Central memory CD8-positive, alpha-beta T cell (primary cell): ENCODE data around the gene NRXN3.

Source experiments
- ATAC-seq: fragments of 150-1000 bp; cut with Tn5 transposase; replicated peaks from 2 replicates; pipeline ENCODE4 v1.10.0; 2022; ENCODE audit warnings: mild to moderate bottlenecking, moderate FRiP score, moderate number of reproducible peaks; ENCODE audit not compliant: poor library complexity, severe bottlenecking; ENCODE audit errors: extremely low read depth
- DNase-seq, 2 donors: peaks; one replicate each; pipeline ENCODE4 v3.0.0; 2021; ENCODE audit warnings: low spot score in 2 of 2
- H3K27ac Mint-ChIP-seq: one replicate; pipeline ENCODE4 v1.8.0; 2022; ENCODE audit warnings: low read depth, mild to moderate bottlenecking, moderate library complexity, mixed read lengths
- H3K27me3 Mint-ChIP-seq: one replicate; pipeline ENCODE4 v1.8.0; 2022; ENCODE audit warnings: mixed read lengths
- H3K36me3 Mint-ChIP-seq: one replicate; pipeline ENCODE4 v1.8.0; 2022; ENCODE audit warnings: mild to moderate bottlenecking, moderate library complexity, mixed read lengths; ENCODE audit not compliant: insufficient read depth
- H3K4me1 Mint-ChIP-seq: one replicate; pipeline ENCODE4 v1.8.0; 2022; ENCODE audit warnings: mixed read lengths
- H3K4me3 Mint-ChIP-seq: one replicate; pipeline ENCODE4 v1.8.0; 2022; ENCODE audit warnings: mild to moderate bottlenecking, moderate library complexity, mixed read lengths
- H3K9me3 Mint-ChIP-seq: one replicate; pipeline ENCODE4 v1.8.0; 2022; ENCODE audit warnings: mixed read lengths

Gene NRXN3

GRCh38 chr14:79325557-79325956, 1155.4 kb downstream of the NRXN3 start:
- no peaks in the 10 kb centered on the region for H3K4me1 Mint-ChIP-seq
- H3K9me3 Mint-ChIP-seq = peaks cover 6% of the 10 kb centered on the region
- no peak for DNase-seq
- H3K36me3 Mint-ChIP-seq = no peaks in the 10 kb centered on the region
- no peaks in the 10 kb centered on the region for H3K27me3 Mint-ChIP-seq
- no peak overlapping the region for H3K4me3 Mint-ChIP-seq
- no peak for ATAC-seq
- no peak overlapping the region for H3K27ac Mint-ChIP-seq

GRCh38 chr14:79328863-79329262, 1158.7 kb downstream of the NRXN3 start:
- no peak overlapping the region for H3K27ac Mint-ChIP-seq
- peaks cover 8% of the 10 kb centered on the region for H3K9me3 Mint-ChIP-seq
- H3K4me3 Mint-ChIP-seq = no peak overlapping the region
- no peak for DNase-seq
- no peaks in the 10 kb centered on the region for H3K36me3 Mint-ChIP-seq
- ATAC-seq = no peak
- H3K27me3 Mint-ChIP-seq = no peaks in the 10 kb centered on the region
- H3K4me1 Mint-ChIP-seq = no peaks in the 10 kb centered on the region

- Mint-ChIP-seq H3K4me1 (no peaks in the 10 kb centered on the region), H3K4me3 (no peak overlapping the region), H3K27me3 (no peaks in the 10 kb centered on the region), H3K9me3 (peaks cover 14% of the 10 kb centered on the region), H3K36me3 (no peaks in the 10 kb centered on the region), H3K27ac (no peak overlapping the region)
- DNase-seq = no peak
- ATAC-seq = no peak
Measured at GRCh38 chr14:79331830-79332229, 1161.7 kb downstream of the NRXN3 start.

GRCh38 chr14:79332504-79333197, 1162.5 kb downstream of the NRXN3 start:
- Mint-ChIP-seq H3K4me3 (no peak overlapping the region), H3K4me1 (no peaks in the 10 kb centered on the region), H3K9me3 (peaks cover 14% of the 10 kb centered on the region), H3K27ac (no peak overlapping the region), H3K27me3 (no peaks in the 10 kb centered on the region), H3K36me3 (no peaks in the 10 kb centered on the region)
- DNase-seq = no peak
- ATAC-seq = no peak

GRCh38 chr14:79333198-79333546, 1163.0 kb downstream of the NRXN3 start:
- H3K27me3 Mint-ChIP-seq = no peaks in the 10 kb centered on the region
- no peak overlapping the region for H3K4me3 Mint-ChIP-seq
- H3K9me3 Mint-ChIP-seq = peaks cover 18% of the 10 kb centered on the region
- no peak for DNase-seq
- no peaks in the 10 kb centered on the region for H3K4me1 Mint-ChIP-seq
- H3K36me3 Mint-ChIP-seq = no peaks in the 10 kb centered on the region
- no peak overlapping the region for H3K27ac Mint-ChIP-seq
- ATAC-seq = no peak

GRCh38 chr14:79334272-79334671, 1164.1 kb downstream of the NRXN3 start:
- no peak overlapping the region for H3K27ac Mint-ChIP-seq
- DNase-seq = no peak
- no peaks in the 10 kb centered on the region for H3K36me3 Mint-ChIP-seq
- no peak overlapping the region for H3K4me3 Mint-ChIP-seq
- H3K27me3 Mint-ChIP-seq = no peaks in the 10 kb centered on the region
- peaks cover 18% of the 10 kb centered on the region for H3K9me3 Mint-ChIP-seq
- ATAC-seq = no peak
- H3K4me1 Mint-ChIP-seq = no peaks in the 10 kb centered on the region

- Mint-ChIP-seq H3K36me3 (no peaks in the 10 kb centered on the region), H3K4me1 (no peaks in the 10 kb centered on the region), H3K27ac (no peak overlapping the region), H3K4me3 (no peak overlapping the region), H3K9me3 (peaks cover 12% of the 10 kb centered on the region), H3K27me3 (no peaks in the 10 kb centered on the region)
- no peak for DNase-seq
- ATAC-seq = no peak
Measured at GRCh38 chr14:79337761-79338160, 1167.6 kb downstream of the NRXN3 start.

GRCh38 chr14:79342942-79343341, 1172.8 kb downstream of the NRXN3 start:
- Mint-ChIP-seq H3K4me3 (no peak overlapping the region), H3K9me3 (peaks cover 6% of the 10 kb centered on the region), H3K4me1 (no peaks in the 10 kb centered on the region), H3K27ac (no peak overlapping the region), H3K36me3 (no peaks in the 10 kb centered on the region), H3K27me3 (no peaks in the 10 kb centered on the region)
- DNase-seq = no peak
- no peak for ATAC-seq

- H3K27ac Mint-ChIP-seq = no peak overlapping the region
- ATAC-seq = no peak
- peaks cover 10% of the 10 kb centered on the region for H3K9me3 Mint-ChIP-seq
- no peak overlapping the region for H3K4me3 Mint-ChIP-seq
- DNase-seq = no peak
- no peaks in the 10 kb centered on the region for H3K36me3 Mint-ChIP-seq
- H3K4me1 Mint-ChIP-seq = no peaks in the 10 kb centered on the region
- H3K27me3 Mint-ChIP-seq = no peaks in the 10 kb centered on the region
Measured at GRCh38 chr14:79351011-79351410, 1180.8 kb downstream of the NRXN3 start.

GRCh38 chr14:79352076-79352630, 1182.0 kb downstream of the NRXN3 start:
- no peak overlapping the region for H3K27ac Mint-ChIP-seq
- H3K9me3 Mint-ChIP-seq = peaks cover 6% of the 10 kb centered on the region
- DNase-seq (no peak), ATAC-seq (no peak)
- no peaks in the 10 kb centered on the region for H3K27me3 Mint-ChIP-seq
- H3K4me3 Mint-ChIP-seq = no peak overlapping the region
- no peaks in the 10 kb centered on the region for H3K36me3 Mint-ChIP-seq
- H3K4me1 Mint-ChIP-seq = no peaks in the 10 kb centered on the region

- H3K27me3 Mint-ChIP-seq = no peaks in the 10 kb centered on the region
- H3K9me3 Mint-ChIP-seq = peaks cover 6% of the 10 kb centered on the region
- no peak overlapping the region for H3K4me3 Mint-ChIP-seq
- DNase-seq (no peak), ATAC-seq (no peak)
- no peaks in the 10 kb centered on the region for H3K36me3 Mint-ChIP-seq
- H3K4me1 Mint-ChIP-seq = no peaks in the 10 kb centered on the region
- no peak overlapping the region for H3K27ac Mint-ChIP-seq
Measured at GRCh38 chr14:79354336-79354735, 1184.2 kb downstream of the NRXN3 start.

GRCh38 chr14:79356040-79356439, 1185.9 kb downstream of the NRXN3 start:
- Mint-ChIP-seq H3K27ac (no peak overlapping the region), H3K9me3 (peaks cover 6% of the 10 kb centered on the region), H3K4me1 (no peaks in the 10 kb centered on the region), H3K36me3 (no peaks in the 10 kb centered on the region), H3K4me3 (no peak overlapping the region), H3K27me3 (no peaks in the 10 kb centered on the region)
- ATAC-seq (no peak), DNase-seq (no peak)

GRCh38 chr14:79357307-79357706, 1187.1 kb downstream of the NRXN3 start:
- ATAC-seq (no peak), DNase-seq (no peak)
- Mint-ChIP-seq H3K4me3 (no peak overlapping the region), H3K9me3 (peaks cover 6% of the 10 kb centered on the region), H3K4me1 (no peaks in the 10 kb centered on the region), H3K27me3 (no peaks in the 10 kb centered on the region), H3K27ac (no peak overlapping the region), H3K36me3 (no peaks in the 10 kb centered on the region)
